ENCODE results near the gene SMAD2.
"Not testable (repeated sequence)": the region's sequence is repeated elsewhere in the genome, so short reads cannot be mapped to it uniquely, and the experiment has no call there.

Gene SMAD2

DNA sequence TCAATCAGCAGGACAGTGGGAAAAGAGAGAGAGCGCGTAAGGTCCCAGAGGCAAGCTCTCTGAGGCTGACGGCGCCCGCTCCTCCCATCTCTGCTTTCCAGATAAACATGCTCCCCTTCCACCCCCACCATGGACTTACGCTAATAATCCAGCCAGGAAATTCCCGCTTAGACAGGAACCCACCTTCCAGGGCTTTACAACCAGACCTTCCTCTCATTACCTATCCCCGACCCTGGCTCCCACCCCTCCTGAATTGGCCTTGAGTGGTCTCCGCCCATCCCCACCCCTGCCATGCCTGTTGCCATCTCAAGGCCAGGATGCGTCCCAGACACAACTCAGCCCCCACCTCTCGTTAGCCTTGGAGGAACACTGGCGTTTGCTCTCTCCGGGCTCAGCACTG lies 131.1 kb downstream of the SMAD2 start:
- intact Hi-C loops (cut with DNase I), result no loop called here
- DNase-seq, result no peak

DNA sequence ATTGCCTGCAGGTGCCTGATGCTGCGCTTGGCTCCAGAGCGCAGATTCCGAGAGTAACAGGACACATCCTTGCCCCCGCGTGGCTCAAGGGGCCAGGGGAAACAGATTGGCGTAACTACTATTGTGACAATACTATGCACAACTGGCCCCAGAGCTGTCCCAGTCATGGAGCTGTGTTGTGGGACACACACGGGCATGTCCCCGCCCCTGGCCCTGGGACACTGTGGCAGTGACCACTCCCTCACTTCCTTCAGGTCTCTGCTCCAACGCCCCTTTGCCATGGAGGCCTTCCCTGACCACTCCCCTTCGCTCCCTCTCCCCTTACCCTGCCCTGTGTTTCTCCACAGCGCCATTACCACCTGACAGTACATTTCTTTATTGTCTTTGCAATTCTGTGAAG lies 132.1 kb downstream of the SMAD2 start:
- intact Hi-C loops (cut with DNase I), result no loop called here
- peak in 1 of 10 donors; percentile 30 for DNase-seq

DNA sequence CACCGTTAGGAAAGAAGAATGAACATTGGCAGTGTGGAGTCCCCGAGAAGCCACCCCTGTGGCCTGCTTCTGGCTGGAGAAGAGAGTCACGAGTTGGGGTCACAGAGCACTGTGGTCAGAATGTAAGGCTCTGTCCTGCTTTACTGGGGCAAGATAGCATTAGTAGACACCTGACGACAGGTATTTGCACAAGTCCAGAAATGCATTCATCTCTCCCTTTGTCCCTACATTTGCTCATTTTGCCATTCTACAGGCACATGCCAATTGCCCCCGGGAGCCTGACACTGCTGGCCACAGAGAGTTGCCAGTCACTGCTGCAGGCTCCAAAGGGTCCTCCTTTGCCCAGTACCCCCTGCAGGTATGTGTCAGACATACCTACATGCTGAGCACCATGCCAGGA lies 133.3 kb downstream of the SMAD2 start:
- intact Hi-C loops (cut with DNase I), result no loop called here
- DNase-seq, result peak in 1 of 10 donors; percentile 22

DNA sequence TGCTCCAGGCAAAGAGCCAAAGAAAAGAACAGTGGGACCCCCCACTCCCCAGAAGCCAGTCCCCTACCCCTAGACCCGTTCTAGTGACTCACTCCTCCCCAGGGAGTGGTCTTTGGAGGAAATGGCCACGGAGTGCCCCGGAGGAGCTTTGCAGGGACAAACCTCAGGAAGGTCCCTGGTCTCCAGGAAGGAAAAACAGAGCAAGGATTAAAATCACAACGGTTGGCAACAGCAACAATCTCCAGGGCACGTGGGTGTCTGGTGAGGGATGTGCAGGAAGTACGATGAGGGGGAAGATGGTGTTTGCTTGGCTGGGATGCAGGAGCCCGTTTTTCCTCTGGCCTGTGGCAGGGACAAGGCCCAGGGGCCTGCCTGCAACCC lies 135.0 kb downstream of the SMAD2 start:
- DNase-seq, result peak in 2 of 10 donors; percentile 10 to 27
- intact Hi-C loops (cut with DNase I), result no loop called here

DNA sequence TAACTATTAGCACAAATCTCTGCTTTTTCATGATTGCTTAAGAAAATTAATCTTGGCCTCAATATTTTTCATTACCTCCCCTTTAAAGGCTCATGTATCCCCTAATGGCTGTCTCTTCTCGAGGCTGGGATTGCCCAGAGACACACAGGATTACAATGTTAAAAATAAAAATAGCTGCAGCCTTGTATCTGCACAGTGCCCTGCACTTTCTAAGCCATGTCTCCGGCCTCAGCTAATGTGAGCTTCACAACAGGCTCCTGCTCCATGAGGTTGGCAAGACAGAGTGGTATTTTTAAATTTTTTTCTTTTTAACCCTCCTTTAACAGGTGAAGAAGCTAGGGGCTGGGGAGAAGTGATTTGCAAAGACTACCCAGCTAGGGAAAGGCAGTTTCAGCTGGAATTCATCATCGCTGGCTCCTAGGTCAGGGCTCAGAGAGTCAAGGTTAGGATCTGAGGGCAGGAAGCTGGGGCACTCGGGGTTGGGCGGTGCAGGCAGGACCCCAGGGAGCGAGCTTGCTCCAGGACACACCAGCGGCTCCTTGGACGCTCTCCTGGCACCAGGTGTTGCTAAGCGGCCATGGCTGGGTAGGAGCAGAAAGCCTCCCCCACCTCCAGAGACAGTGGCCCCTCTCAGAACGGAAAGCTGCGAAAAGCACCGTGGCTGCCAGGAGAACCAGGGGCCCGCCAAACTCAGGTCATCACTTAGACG lies 135.6 kb downstream of the SMAD2 start:
- no peak for DNase-seq
- intact Hi-C loops (cut with DNase I), result no loop called here

GRCh38 chr18:47793609-47794008 lies 136.8 kb downstream of the SMAD2 start:
- DNase-seq, result no peak
- intact Hi-C loops (cut with DNase I), result no loop called here

DNA sequence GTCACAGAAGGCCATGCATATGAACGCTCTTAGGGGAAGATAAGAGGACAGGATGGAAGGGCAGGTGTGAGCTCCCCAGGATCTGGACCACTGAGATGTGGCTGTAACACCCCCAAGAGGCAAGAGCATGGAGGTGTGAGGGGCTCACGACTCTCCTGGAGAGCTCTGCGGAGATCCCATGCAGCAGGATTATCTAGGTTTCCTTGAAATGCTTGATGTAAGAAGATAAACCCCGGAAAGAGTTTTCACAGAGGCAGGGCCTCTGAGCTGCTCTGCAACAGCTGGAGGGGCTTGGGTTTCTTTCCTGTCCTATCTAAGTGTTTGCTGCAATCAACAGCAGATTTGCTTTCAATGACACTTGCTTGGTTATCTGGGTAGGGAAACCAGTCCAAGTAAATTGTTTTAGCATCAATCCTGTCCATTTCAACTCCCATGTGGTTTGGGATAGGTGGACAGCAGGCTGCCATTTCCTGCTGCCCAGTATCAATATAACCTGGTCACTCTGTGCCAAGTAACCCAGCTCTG lies 138.9 kb downstream of the SMAD2 start:
- intact Hi-C loops (cut with DNase I), result no loop called here
- DNase-seq, result no peak

- no peak for DNase-seq
- intact Hi-C loops (cut with DNase I), result no loop called here
Observed at GRCh38 chr18:47790036-47790435, 140.4 kb downstream of the SMAD2 start.

GRCh38 chr18:47788621-47789020 lies 141.8 kb downstream of the SMAD2 start:
- no peak for DNase-seq
- intact Hi-C loops (cut with DNase I), result no loop called here

DNA sequence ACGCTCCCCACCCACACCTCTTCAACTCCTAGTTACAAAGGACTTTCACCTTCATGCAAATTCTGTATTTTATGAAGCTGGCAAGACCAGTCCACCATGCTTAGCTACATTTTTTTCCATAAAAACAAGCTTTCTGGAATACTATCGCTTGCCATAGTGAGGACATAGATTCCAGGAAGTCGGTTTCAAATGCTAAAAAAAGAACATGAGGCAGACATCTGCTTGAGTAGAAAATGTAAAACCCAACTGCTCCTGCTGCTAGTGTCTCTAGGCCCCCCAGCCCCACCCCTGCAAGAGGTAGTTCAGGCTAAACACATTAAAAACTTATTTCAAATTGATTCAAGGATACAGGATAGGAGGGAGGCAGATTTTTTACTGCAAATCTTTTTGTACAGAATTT lies 148.9 kb downstream of the SMAD2 start:
- intact Hi-C loops (cut with DNase I), result no loop called here
- no peak for DNase-seq

DNA sequence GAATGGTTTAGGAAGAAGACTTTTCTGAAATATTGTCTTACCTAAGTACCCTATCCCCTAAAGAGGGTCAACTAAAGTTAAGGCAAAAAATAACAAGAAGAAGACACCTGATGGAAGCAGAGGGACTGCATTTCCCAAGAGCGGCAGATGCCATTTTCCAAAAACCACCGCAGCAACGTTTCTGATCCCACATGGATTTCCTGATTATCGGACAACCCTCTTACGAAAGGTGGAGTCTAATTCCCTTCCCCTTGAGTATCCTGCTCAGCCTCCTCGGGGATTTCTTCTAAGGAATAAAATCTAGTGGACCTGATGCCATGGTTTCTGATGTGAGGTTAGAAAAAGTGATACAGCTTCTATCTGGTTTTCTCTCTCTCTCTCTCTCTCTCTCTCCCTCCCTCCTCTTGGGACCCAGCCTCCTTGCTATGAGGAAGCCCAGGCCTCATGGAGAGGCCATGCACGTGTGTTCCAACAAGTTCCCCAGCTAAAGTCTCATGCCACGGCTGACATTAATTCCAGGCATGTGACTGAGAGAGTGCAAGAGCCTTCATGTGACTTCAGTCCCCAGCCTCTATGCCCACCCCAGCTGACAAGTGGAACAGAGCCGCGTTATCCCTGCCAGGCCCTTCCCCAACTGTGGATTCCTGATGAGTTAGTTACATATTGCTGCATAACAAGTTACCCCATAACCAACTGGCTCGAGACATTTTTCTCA lies 150.3 kb downstream of the SMAD2 start:
- intact Hi-C loops (cut with DNase I), result no loop called here
- DNase-seq, result no peak

- intact Hi-C loops (cut with DNase I), result no loop called here
- DNase-seq, result no peak
Observed at GRCh38 chr18:47779381-47779780, 151.1 kb downstream of the SMAD2 start.

GRCh38 chr18:47777626-47778025 lies 152.8 kb downstream of the SMAD2 start:
- DNase-seq, result no peak
- intact Hi-C loops (cut with DNase I), result no loop called here

- intact Hi-C loops (cut with DNase I), result loop anchor here (1.0 kb wide), 1 partner anchor 246 kb away; no protein-coding TSS in a partner anchor
- DNase-seq, result peak in 2 of 10 donors; percentile 18 to 39
Observed at GRCh38 chr18:47775961-47776360, 154.5 kb downstream of the SMAD2 start.

DNA sequence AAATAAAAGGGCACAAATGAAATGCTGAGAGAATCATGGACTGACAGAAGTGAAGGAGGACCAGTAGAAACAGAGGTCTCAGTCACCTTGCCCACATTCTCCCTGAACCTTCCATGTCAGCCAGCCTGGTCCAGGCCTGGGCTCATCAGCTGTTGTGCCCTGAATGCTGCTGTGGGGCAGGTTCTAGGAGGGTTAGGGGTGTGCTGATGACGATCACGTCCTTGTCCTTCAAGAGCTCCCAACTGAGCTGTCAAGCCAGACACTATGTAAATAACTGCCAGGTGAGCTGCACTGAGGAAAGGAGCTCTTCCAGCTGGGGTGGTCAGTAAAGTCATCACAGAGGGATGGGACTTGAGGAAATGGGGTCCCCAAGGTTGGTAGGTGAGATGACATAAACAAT lies 156.5 kb downstream of the SMAD2 start:
- no peak for DNase-seq
- intact Hi-C loops (cut with DNase I), result no loop called here

- intact Hi-C loops (cut with DNase I), result no loop called here
- peak in 3 of 10 donors; percentile 25 to 32 (median 30) for DNase-seq
Observed at GRCh38 chr18:47772374-47773248, 157.8 kb downstream of the SMAD2 start.

- intact Hi-C loops (cut with DNase I), result no loop called here
- no peak for DNase-seq
Observed at GRCh38 chr18:47771922-47772321, 158.5 kb downstream of the SMAD2 start.

- intact Hi-C loops (cut with DNase I), result no loop called here
- DNase-seq, result no peak
Observed at GRCh38 chr18:47767699-47768098, 162.8 kb downstream of the SMAD2 start.

DNA sequence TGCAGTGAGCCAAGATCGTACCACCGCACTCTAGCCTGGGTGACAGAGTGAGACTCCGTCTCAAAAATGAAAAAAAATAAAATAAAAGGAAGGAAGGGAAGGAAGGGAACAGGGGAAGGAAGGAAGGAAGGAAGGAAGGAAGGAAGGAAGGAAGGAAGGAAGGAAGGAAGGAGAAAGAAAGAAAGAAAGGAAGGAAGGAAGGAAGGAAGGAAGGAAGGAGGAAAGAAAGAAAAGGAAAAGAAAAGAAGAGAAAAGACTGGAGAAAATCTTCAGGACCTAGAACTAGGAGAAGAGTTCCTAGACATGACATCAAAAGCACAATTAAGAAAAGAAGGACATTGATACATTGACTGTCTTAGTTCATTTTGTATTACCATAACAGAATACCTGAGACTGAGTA lies 163.3 kb downstream of the SMAD2 start:
- intact Hi-C loops (cut with DNase I); DNase-seq: not testable (repeated sequence)

All from posterior cingulate gyrus (tissue), 11 donors.